C4-2B (cell line): ENCODE measurements around the gene SCUBE3.

Source experiments
- H3K27ac ChIP-seq: fragments of 450-650 bp; 2 replicates; pipeline ENCODE4 v1.5.1; 2017
- CTCF ChIP-seq: fragments of 450-650 bp; conservative IDR thresholded peaks from 2 replicates; pipeline ENCODE4 v1.5.1; 2017; ENCODE audit warnings: mild to moderate bottlenecking
- ZFX ChIP-seq: fragments of 450-650 bp; IDR thresholded peaks from 2 replicates; pipeline ENCODE4 v1.6.1; 2017

SCUBE3 gene

GRCh38 chr6:35299674-35300073 lies 85.9 kb downstream of the SCUBE3 start:
- TF ChIP-seq CTCF = no peak
- H3K27ac ChIP-seq = no peak overlapping the region

DNA sequence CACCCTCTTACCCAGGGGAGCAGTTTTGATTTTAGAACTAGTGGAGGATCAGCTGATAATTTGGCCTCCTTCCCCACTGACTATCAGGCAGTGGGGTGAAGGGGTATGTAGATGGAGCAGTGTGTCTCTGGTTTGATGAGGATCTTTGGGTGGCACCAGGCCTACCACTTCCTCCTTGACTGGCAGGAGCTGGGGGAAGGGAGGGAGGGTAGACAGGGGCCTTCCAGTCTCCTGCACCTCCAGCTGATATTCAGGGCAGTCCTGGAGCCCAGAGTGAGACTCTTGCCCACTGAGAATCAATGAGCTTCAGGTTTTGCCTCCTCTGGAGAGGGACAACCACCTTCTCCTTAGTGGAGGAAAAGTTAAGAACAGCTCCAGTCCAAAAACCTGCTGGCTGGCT lies 87.1 kb downstream of the SCUBE3 start:
- H3K27ac ChIP-seq = no peak overlapping the region
- TF ChIP-seq ZFX = no peak
- no peak for TF ChIP-seq CTCF
